Transverse colon (tissue), 4 donors: ENCODE measurements around the gene EFCAB12. TPM values are rescaled to one million over a fixed set of nuclear protein-coding genes. Genes with fewer than 3 reads are reported as not detected.

Experiments used
- DNase-seq: peaks from one replicate; pipeline ENCODE4 v3.0.0-alpha.2; 2019
- H3K27ac ChIP-seq, 4 donors: fragments of 200-600 bp; sonication (generic); 2 replicates each; pipeline ENCODE4 v1.5.1; 2016 to 2018; ENCODE audit warnings: inconsistent platforms in 4 of 4
- H3K27me3 ChIP-seq: fragments of 200-600 bp; sonication (generic); 2 replicates; pipeline ENCODE4 v1.5.1; 2017; ENCODE audit warnings: inconsistent platforms
- H3K36me3 ChIP-seq, 4 donors: fragments of 200-600 bp; sonication (generic); 2 replicates each; pipeline ENCODE4 v1.5.1; 2017 to 2019; ENCODE audit warnings: inconsistent platforms in 4 of 4
- H3K4me1 ChIP-seq, 4 donors: fragments of 200-600 bp; sonication (generic); 2 replicates each; pipeline ENCODE4 v1.5.1; 2017 to 2020; ENCODE audit warnings: inconsistent platforms in 4 of 4
- H3K4me3 ChIP-seq, 4 donors: fragments of 200-600 bp; sonication (generic); 1 replicate in 1 of 4; 2 replicates in 3 of 4; pipeline versions ENCODE4 v1.5.1 to v1.6.1; 2017 to 2019; ENCODE audit warnings: inconsistent platforms in 4 of 4
- H3K9me3 ChIP-seq, 2 donors: fragments of 200-600 bp; sonication (generic); 2 replicates each; pipeline ENCODE4 v1.5.1; 2017 to 2019; ENCODE audit warnings: inconsistent platforms in 2 of 2
- EP300 ChIP-seq: sonication (generic); formaldehyde crosslinking; IDR thresholded peaks from one replicate; pipeline ENCODE4 v1.6.1; 2017; ENCODE audit warnings: antibody characterized with exemption, low read depth
- POLR2A ChIP-seq: fragments of 450-650 bp; IDR thresholded peaks from one replicate; pipeline ENCODE4 v1.6.1; 2016; ENCODE audit warnings: antibody characterized with exemption, mild to moderate bottlenecking, moderate library complexity
- POLR2AphosphoS5 ChIP-seq, 3 donors: sonication (generic); formaldehyde crosslinking; IDR thresholded peaks; one replicate each; pipeline ENCODE4 v1.6.1; 2016; ENCODE audit warnings: antibody characterized with exemption in 3 of 3
- WGBS, 2 donors: methylation state at CpG; one replicate each; pipeline ENCODE4 v1.1.5; 2018; ENCODE audit warnings: low coverage in 1 of 2; 5-methylcytosine and 5-hydroxymethylcytosine counted together
- in situ Hi-C, 4 donors: fragments of 200-750 bp; cut with MboI; loops; one replicate each; pipeline versions ENCODE4 v1.15.0 to v1.15.1; 2017; ENCODE audit warnings: low sequenced_read_pairs in 3 of 4, low pct_ligation_motif_present in 1 of 4, low pct_unique_long_range_greater_than_20kb in 1 of 4
- intact Hi-C: fragments of 100-400 bp; cut with DNase I; formaldehyde crosslinking; loops from one replicate; pipeline ENCODE4 v1.15.1; 2023; ENCODE audit warnings: low total_unique reads
- total RNA-seq, 4 donors: library from RNA; depleted of rRNA; stranded (reverse); fragments of >200 nt; gene quantifications; one replicate each; pipeline ENCODE4 v1.1.0, GENCODE V29; 2016
- TF ChIP-seq, protein P1 (sequence below), 5 experiments: fragments of 200-600 bp in 3 of 5; fragments of 450-650 bp in 2 of 5; sonication (generic) in 3 of 5; IDR thresholded peaks; 1 replicate in 2 of 5; 2 replicates in 3 of 5; pipeline ENCODE4 v1.5.1; 2016 to 2017; ENCODE audit warnings: antibody characterized with exemption in 5 of 5, inconsistent platforms in 3 of 5, mild to moderate bottlenecking in 2 of 5, moderate library complexity in 1 of 5

EFCAB12 gene
- total RNA-seq, 4 donors from 2014 or later, result 0.14 to 0.32 TPM; not detected in 2

DNA sequence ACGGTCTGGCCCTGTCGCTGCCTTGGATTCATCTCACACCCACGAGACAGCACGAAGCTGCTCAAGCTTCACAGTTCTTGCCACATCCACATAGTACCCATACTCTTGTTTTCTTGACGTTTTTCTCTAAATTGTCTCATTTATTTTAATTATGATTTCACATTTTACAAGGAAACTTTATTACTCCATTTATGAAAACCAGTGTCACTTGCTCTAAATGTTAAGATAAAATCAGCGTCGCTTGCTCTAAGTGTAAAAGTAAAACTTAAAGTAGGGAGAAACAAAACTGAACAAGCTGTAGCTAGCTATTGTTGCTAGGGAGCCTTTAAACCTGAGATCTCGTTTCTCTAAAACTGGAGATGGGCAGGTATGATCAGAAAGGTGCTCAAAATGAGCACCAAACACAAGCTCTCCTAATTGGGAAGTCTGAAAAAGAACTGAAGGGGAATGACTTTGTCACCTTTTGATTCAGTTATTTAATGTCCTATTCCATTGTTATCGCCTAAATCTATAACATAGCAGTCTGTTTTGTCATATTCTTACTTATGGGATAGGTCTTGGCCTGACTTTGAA is 12.3 kb upstream of the EFCAB12 start:
- H3K4me1 ChIP-seq, result peaks cover 15 to 53% (median 29%) of the 10 kb centered on the region in 4 donors
- DNase-seq, result no peak
- H3K36me3 ChIP-seq, result peaks cover 0 to 8% (median 0%) of the 10 kb centered on the region in 4 donors
- H3K9me3 ChIP-seq, result no peaks in the 10 kb centered on the region
- in situ Hi-C loops, result no loop called here
- intact Hi-C loops, result no loop called here
- no peak for TF ChIP-seq POLR2A
- TF ChIP-seq, protein P1, sequence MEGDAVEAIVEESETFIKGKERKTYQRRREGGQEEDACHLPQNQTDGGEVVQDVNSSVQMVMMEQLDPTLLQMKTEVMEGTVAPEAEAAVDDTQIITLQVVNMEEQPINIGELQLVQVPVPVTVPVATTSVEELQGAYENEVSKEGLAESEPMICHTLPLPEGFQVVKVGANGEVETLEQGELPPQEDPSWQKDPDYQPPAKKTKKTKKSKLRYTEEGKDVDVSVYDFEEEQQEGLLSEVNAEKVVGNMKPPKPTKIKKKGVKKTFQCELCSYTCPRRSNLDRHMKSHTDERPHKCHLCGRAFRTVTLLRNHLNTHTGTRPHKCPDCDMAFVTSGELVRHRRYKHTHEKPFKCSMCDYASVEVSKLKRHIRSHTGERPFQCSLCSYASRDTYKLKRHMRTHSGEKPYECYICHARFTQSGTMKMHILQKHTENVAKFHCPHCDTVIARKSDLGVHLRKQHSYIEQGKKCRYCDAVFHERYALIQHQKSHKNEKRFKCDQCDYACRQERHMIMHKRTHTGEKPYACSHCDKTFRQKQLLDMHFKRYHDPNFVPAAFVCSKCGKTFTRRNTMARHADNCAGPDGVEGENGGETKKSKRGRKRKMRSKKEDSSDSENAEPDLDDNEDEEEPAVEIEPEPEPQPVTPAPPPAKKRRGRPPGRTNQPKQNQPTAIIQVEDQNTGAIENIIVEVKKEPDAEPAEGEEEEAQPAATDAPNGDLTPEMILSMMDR (IDR thresholded peaks at IDR 0.05), result no peak
- TF ChIP-seq EP300, result no peak
- no peak for TF ChIP-seq POLR2AphosphoS5 (IDR thresholded peaks at IDR 0.05)
- peak overlapping the region; percentile 58 to 98 (median 76) for H3K4me3 ChIP-seq
- WGBS, 2 donors, result 3 to 8% methylated on average over 8 to 9 of the region's 9 CpGs
- H3K27ac ChIP-seq, result peak overlapping the region; percentile 91 to 96 (median 92)
- no peaks in the 10 kb centered on the region for H3K27me3 ChIP-seq

DNA sequence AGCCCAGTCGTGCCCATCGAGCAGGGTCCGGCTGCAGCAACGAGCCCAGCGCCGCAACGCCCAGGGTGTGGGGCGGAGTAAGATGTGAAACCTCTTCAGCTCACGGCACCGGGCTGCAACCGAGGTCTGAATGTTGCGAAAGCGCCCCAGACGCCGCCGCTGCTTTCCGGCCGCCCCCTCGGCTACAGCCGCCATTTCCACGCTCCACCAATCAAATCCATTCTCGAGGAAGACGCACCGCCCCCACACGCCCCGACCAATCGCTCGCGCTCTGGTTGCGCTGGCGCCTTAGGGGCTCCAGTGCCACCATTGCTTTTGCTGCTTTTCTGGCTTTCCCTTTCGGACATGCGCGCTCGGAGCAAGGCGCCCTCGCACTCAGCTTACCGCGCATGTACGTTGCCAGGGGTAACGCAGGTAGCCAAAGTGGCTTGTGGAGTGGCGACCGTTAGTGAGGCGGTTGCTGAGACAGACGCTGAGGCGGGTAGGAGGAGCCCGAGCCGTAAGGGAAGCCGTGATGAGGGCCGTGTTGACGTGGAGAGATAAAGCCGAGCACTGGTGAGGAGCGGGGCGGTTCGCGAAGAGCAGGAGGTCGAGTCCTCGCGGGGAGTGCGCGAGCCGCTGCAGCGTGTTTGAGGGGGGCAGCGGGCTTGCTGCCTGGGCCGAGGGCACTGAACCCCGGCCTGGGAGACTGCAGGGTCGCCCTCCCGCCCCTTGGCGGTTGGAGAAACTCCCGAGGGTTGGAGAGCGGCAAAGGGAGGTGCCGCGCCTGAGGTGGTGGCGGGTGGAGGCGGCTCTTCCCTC is 11.6 kb upstream of the EFCAB12 start, which contains the start of the genes IFT122 and MBD4:
TSS of gene IFT122 (plus strand) at position 408 of the 801 bp plus-strand sequence. CDS start at position 515, 107 bp downstream.
TSS of gene MBD4 (minus strand) at position 132 of the 801 bp plus-strand sequence. CDS start at position 17, 115 bp downstream.
- 0% methylated on average over 74 of the region's 75 CpGs; no CpG with 5 or more reads in 1 of the 2 donors for WGBS, 2 donors
- DNase-seq, result peak; percentile 98
- H3K4me3 ChIP-seq, result peak within 1 kb of the TSS; percentile 58 to 98 (median 76)
- intact Hi-C loops (no loop called here), in situ Hi-C loops (no loop called here)
- peak; percentile 44 for TF ChIP-seq EP300
- TF ChIP-seq, protein P1 (IDR thresholded peaks at IDR 0.05), result no peak
- TF ChIP-seq POLR2A, result peak; percentile 96
- peak; percentile 92 to 96 (median 94) for TF ChIP-seq POLR2AphosphoS5 (IDR thresholded peaks at IDR 0.05)
- peaks cover 0 to 8% (median 0%) of the 10 kb centered on the region in 4 donors for H3K36me3 ChIP-seq
- peak within 1 kb of the TSS; percentile 91 to 96 (median 92) for H3K27ac ChIP-seq
- H3K9me3 ChIP-seq, result no peaks in the 10 kb centered on the region
- peaks cover 15 to 60% (median 32%) of the 10 kb centered on the region in 4 donors for H3K4me1 ChIP-seq
- H3K27me3 ChIP-seq, result no peaks in the 10 kb centered on the region

DNA sequence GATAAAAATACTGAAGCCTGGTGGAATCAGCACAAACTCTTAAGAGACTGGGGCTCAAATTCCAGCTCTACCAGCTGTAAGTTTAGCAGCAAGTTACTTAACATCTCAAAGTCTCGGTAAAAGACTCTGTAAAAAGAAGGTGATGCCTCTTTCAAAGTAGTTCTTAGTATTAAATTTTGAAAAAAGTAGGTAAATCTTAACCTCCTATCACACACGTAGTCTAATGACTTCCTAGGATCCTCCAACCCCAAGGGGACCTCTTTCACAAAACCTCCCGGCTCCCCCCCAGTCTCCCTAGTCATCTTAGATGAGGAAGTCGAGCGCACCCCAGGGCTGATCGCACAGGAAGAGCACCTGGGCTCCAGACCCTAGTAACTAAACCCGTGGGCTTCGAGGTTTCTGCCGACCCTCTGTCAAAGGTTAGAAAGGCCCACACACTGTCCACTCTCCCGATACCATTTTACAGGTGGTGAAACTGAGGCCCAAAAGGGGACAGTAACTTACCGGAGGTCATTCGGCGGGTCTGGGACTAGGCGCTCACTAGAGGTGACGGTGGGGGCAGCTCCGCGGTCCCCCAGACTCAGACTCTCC is 10.9 kb upstream of the EFCAB12 start:
- H3K27me3 ChIP-seq, result no peaks in the 10 kb centered on the region
- DNase-seq, result peak; percentile 64
- intact Hi-C loops, result no loop called here
- peak overlapping the region; percentile 91 to 96 (median 92) for H3K27ac ChIP-seq
- H3K9me3 ChIP-seq, result no peaks in the 10 kb centered on the region
- TF ChIP-seq EP300 (no peak), POLR2AphosphoS5 (IDR thresholded peaks at IDR 0.05) (no peak), POLR2A (no peak)
- TF ChIP-seq, protein P1 (IDR thresholded peaks at IDR 0.05), result no peak
- H3K36me3 ChIP-seq, result peaks cover 0 to 8% (median 0%) of the 10 kb centered on the region in 4 donors
- WGBS, 2 donors, result 0% methylated on average over 6 to 17 of the region's 17 CpGs
- peak overlapping the region; percentile 56 to 98 (median 76) for H3K4me3 ChIP-seq
- in situ Hi-C loops, result no loop called here
- H3K4me1 ChIP-seq, result peaks cover 15 to 66% (median 32%) of the 10 kb centered on the region in 4 donors

DNA sequence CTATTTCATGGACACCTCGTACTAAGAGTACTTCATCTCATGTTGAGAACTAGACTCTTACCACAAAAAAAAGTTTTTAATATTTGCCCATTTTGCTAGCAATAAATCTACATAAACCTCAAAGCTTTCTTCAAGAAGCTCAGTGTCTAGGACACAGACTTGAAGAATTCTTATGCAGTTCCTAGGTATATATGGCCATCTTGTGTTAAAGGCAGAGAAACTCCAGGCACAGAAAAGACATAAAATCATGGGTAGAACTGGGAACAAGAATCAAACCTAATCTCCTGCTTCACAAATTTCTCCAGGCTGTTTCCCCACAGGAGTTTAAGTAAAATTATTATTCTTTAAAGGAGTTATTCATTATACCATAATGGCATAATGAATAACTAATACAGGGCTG is 6.9 kb upstream of the EFCAB12 start:
- Histone ChIP-seq H3K4me3 (no peak overlapping the region), H3K9me3 (no peaks in the 10 kb centered on the region), H3K27me3 (no peaks in the 10 kb centered on the region), H3K36me3 (peaks cover 0 to 41% (median 13%) of the 10 kb centered on the region in 4 donors), H3K27ac (no peak overlapping the region), H3K4me1 (peaks cover 5 to 53% (median 15%) of the 10 kb centered on the region in 4 donors)
- 44 to 72% methylated on average over 1 of the region's 1 CpG for WGBS, 2 donors
- DNase-seq, result no peak
- intact Hi-C loops (no loop called here), in situ Hi-C loops (no loop called here)
- TF ChIP-seq, protein P1 (IDR thresholded peaks at IDR 0.05), result no peak
- TF ChIP-seq EP300 (no peak), POLR2AphosphoS5 (IDR thresholded peaks at IDR 0.05) (no peak), POLR2A (no peak)
